Measurements from ENCODE around the gene ZFHX3. TPM values are rescaled to one million over a fixed set of nuclear protein-coding genes. Genes with fewer than 3 reads are reported as not detected.

ZFHX3 gene
- total RNA-seq, 1 experiment from 2014 or later, result 1.5 TPM

DNA sequence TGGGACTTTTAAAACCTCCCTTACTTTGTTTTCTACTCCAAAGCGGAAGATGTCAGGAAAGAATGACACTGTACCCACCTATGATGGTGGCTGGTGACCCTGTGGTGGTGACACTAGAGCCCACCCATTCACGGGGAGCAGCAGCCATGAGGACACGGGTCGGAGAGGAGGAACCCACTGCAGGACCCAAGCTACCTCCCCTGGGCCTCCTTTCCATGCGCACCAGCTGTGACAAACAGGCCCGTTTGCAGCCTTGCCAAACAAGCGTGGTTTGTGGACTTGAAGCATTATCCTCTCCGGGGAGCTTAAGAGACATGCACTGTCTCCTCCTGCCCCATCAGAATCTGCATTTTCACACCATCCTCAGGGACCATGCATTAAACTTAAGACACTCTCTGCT is 85.6 kb downstream of the ZFHX3 start:
- Histone ChIP-seq H2BK20ac (ENCODE audit: low read depth, low read length, poor library complexity, severe bottlenecking) (no peak overlapping the region), H3K79me2 (ENCODE audit: insufficient read depth, low read length) (no peaks in the 10 kb centered on the region), H3K9me3 (ENCODE audit: control insufficient read depth, low read depth, low read length) (no peaks in the 10 kb centered on the region), H2BK15ac (ENCODE audit: low read depth, low read length) (no peak overlapping the region), H4K5ac (ENCODE audit: insufficient read length, low read depth, low read length) (no peak overlapping the region), H3K4me2 (ENCODE audit: insufficient read depth, insufficient read length, low read length) (no peak overlapping the region), H3K9ac (ENCODE audit: extremely low read depth, insufficient read length, low read length) (no peak overlapping the region), H3K18ac (ENCODE audit: insufficient read length, low read depth, low read length) (no peak overlapping the region), H3K4ac (ENCODE audit: low read depth, low read length) (no peak overlapping the region), H2BK12ac (ENCODE audit: insufficient read length, low read depth, low read length) (no peak overlapping the region), H2AFZ (ENCODE audit: low read length) (no peak overlapping the region), H3K23me2 (ENCODE audit: insufficient read length, low read depth, low read length, poor library complexity, severe bottlenecking) (no peaks in the 10 kb centered on the region), H3K4me1 (ENCODE audit: insufficient read depth, low read length) (no peaks in the 10 kb centered on the region), H2AK5ac (ENCODE audit: insufficient read length, low read length) (no peak overlapping the region), H4K8ac (replicated peaks; ENCODE audit: insufficient read length, low read depth, low read length) (no peak overlapping the region), H3K56ac (ENCODE audit: insufficient read length, low read depth, low read length) (no peak overlapping the region), H3T11ph (ENCODE audit: low read length) (no peak overlapping the region), H3K27me3 (ENCODE audit: insufficient read depth, low read length) (no peaks in the 10 kb centered on the region; the same call in 1 of the 2 replicates), H3K14ac (ENCODE audit: insufficient read depth, low read length) (no peak overlapping the region), H3K79me1 (ENCODE audit: insufficient read depth, low read depth, low read length, poor library complexity, severe bottlenecking) (no peaks in the 10 kb centered on the region), H4K91ac (ENCODE audit: insufficient read length, low read depth, low read length) (no peak overlapping the region), H2BK5ac (ENCODE audit: insufficient read length, low read length) (no peak overlapping the region), H4K20me1 (ENCODE audit: control insufficient read depth, insufficient read depth, insufficient read length) (no peaks in the 10 kb centered on the region), H3K27ac (ENCODE audit: insufficient read length, low read depth, low read length) (no peak overlapping the region), H3K23ac (ENCODE audit: insufficient read length, low read depth, low read length) (no peak overlapping the region), H2BK120ac (ENCODE audit: low read depth, low read length, poor library complexity, severe bottlenecking) (no peak overlapping the region)
- WGBS (ENCODE audit: extremely low coverage, insufficient read length, low lambda C conversion rate), result no CpG with 5 or more reads among the region's 8 CpGs
- DNase-seq, result no peak
- Mint-ChIP-seq H3K27me3 (ENCODE audit: low read depth) (peaks cover 23% of the 10 kb centered on the region), H3K4me3 (no peak overlapping the region), H3K9me3 (no peaks in the 10 kb centered on the region), H3K4me1 (peaks cover 5 to 13% of the 10 kb centered on the region in 2 experiments; a peak in 2 of 4 replicates), H3K36me3 (ENCODE audit: insufficient read depth in 1 of 3, low read depth in 3 of 3) (no peaks in the 10 kb centered on the region), H3K27ac (no peak overlapping the region)
- no peak for TF ChIP-seq CTCF (conservative IDR thresholded peaks at IDR 0.05)

Data from H9 (cell line).